HEK293 (cell line): Measurements from ENCODE around the gene NEO1.
A peak's percentile ranks its signal among the peaks of the same experiment; 100 is the strongest.

Experiments
- CTCF ChIA-PET: fragments of 350-600 bp; formaldehyde crosslinking; extraction: SDS; loops from one replicate; lab custom pipeline; 2021; ENCODE audit warnings: antibody characterized with exemption; lab: Yijun Ruan, JAX
- POLR2A ChIA-PET: fragments of 300-600 bp; formaldehyde crosslinking; extraction: SDS; loops from one replicate; lab custom pipeline; 2020; ENCODE audit warnings: antibody characterized with exemption, inconsistent platforms; lab: Yijun Ruan, JAX
- H3K27ac ChIP-seq: fragments of 200-500 bp; sonication (Bioruptor generic); 2 replicates; pipeline ENCODE4 v1.5.1; 2014; ENCODE audit warnings: low read depth, low read length, control low read depth, inconsistent platforms; ENCODE audit errors: extremely low read depth
- H3K36me3 ChIP-seq, 2 experiments: fragments of 200-500 bp in 1 of 2; sonication (Bioruptor generic) in 1 of 2; 1 replicate in 1 of 2; 2 replicates in 1 of 2; pipeline ENCODE4 v1.5.1; 2014 to 2017; ENCODE audit warnings: inconsistent platforms in 2 of 2, low read length in 2 of 2; ENCODE audit not compliant: control insufficient read depth in 2 of 2, insufficient read depth in 1 of 2
- H3K4me1 ChIP-seq: fragments of 200-500 bp; sonication (Bioruptor generic); 2 replicates; pipeline ENCODE4 v1.5.1; 2014; ENCODE audit warnings: mild to moderate bottlenecking, low read length, inconsistent platforms; ENCODE audit not compliant: control insufficient read depth, insufficient read depth
- H3K4me3 ChIP-seq: 2 replicates; pipeline ENCODE4 v1.5.1; 2011; ENCODE audit warnings: low read depth, mild to moderate bottlenecking, control low read depth, low read length, moderate library complexity
- H3K9me3 ChIP-seq: fragments of 200-500 bp; sonication (Bioruptor generic); 2 replicates; pipeline ENCODE4 v1.5.1; 2014; ENCODE audit warnings: low read depth, low read length, inconsistent platforms; ENCODE audit not compliant: control insufficient read depth, insufficient read depth
- EGR2 ChIP-seq: fragments of 450-650 bp; formaldehyde crosslinking; IDR thresholded peaks from 2 replicates; pipeline ENCODE4 v1.5.1; 2016; ENCODE audit warnings: low read depth, missing biosample characterization, missing genetic modification characterization
- PBX3 ChIP-seq: sonication (generic); formaldehyde crosslinking; IDR thresholded peaks from 2 replicates; pipeline ENCODE4 v1.8.1; 2022; ENCODE audit warnings: mild to moderate bottlenecking, moderate library complexity, missing genetic modification reagents
- SCRT2 ChIP-seq: fragments of 450-650 bp; formaldehyde crosslinking; IDR thresholded peaks from 2 replicates; pipeline ENCODE4 v1.5.1; 2016; ENCODE audit warnings: missing biosample characterization, missing genetic modification characterization
- ZBTB48 ChIP-seq: fragments of 450-650 bp; formaldehyde crosslinking; IDR thresholded peaks from 2 replicates; pipeline ENCODE4 v1.5.1; 2016; ENCODE audit warnings: missing biosample characterization, missing genetic modification characterization
- ZEB2 ChIP-seq: fragments of 450-650 bp; formaldehyde crosslinking; IDR thresholded peaks from 2 replicates; pipeline ENCODE4 v1.5.1; 2016; ENCODE audit warnings: missing biosample characterization, missing genetic modification characterization
- ZFHX2 ChIP-seq: fragments of 450-650 bp; formaldehyde crosslinking; conservative IDR thresholded peaks from 2 replicates; pipeline ENCODE4 v1.5.1; 2016; ENCODE audit warnings: missing biosample characterization, missing genetic modification characterization
- ZNF121 ChIP-seq: fragments of 450-650 bp; formaldehyde crosslinking; IDR thresholded peaks from 2 replicates; pipeline ENCODE4 v1.5.1; 2016; ENCODE audit warnings: missing biosample characterization, missing genetic modification characterization
- ZNF280D ChIP-seq: fragments of 450-650 bp; formaldehyde crosslinking; IDR thresholded peaks from 2 replicates; pipeline ENCODE4 v1.5.1; 2016; ENCODE audit warnings: missing biosample characterization, missing genetic modification characterization
- ZNF302 ChIP-seq: fragments of 450-650 bp; formaldehyde crosslinking; IDR thresholded peaks from 2 replicates; pipeline ENCODE4 v1.5.1; 2016; ENCODE audit warnings: missing biosample characterization, missing genetic modification characterization, low read depth
- ZNF510 ChIP-seq: fragments of 450-650 bp; formaldehyde crosslinking; IDR thresholded peaks from 2 replicates; pipeline ENCODE4 v1.5.1; 2018; ENCODE audit warnings: mild to moderate bottlenecking, missing genetic modification characterization, missing biosample characterization; ENCODE audit not compliant: insufficient replicate concordance
- ZNF549 ChIP-seq: fragments of 450-650 bp; IDR thresholded peaks from 2 replicates; pipeline ENCODE4 v1.5.1; 2018; ENCODE audit warnings: missing biosample characterization, missing genetic modification characterization, mild to moderate bottlenecking, inconsistent platforms, moderate library complexity
- ZNF571 ChIP-seq: fragments of 450-650 bp; formaldehyde crosslinking; IDR thresholded peaks from 2 replicates; pipeline ENCODE4 v1.5.0; 2017; ENCODE audit warnings: missing biosample characterization, missing genetic modification characterization
- ZNF677 ChIP-seq: fragments of 450-650 bp; IDR thresholded peaks from 2 replicates; pipeline ENCODE4 v1.5.0; 2018; ENCODE audit warnings: missing biosample characterization, mild to moderate bottlenecking, missing genetic modification characterization, moderate library complexity
- ZNF837 ChIP-seq: fragments of 450-650 bp; formaldehyde crosslinking; IDR thresholded peaks from 2 replicates; pipeline ENCODE4 v1.5.1; 2016; ENCODE audit warnings: missing biosample characterization, missing genetic modification characterization
- ZSCAN30 ChIP-seq: fragments of 450-650 bp; IDR thresholded peaks from 2 replicates; pipeline ENCODE4 v1.5.1; 2018; ENCODE audit warnings: missing biosample characterization, mild to moderate bottlenecking, missing genetic modification characterization, moderate library complexity
- TF ChIP-seq, protein P1 (sequence below): fragments of 450-650 bp; formaldehyde crosslinking; IDR thresholded peaks from 2 replicates; pipeline ENCODE4 v1.5.1; 2017; ENCODE audit warnings: missing biosample characterization, missing genetic modification characterization
- TF ChIP-seq, protein P2 (sequence below): fragments of 450-650 bp; formaldehyde crosslinking; IDR thresholded peaks from 2 replicates; pipeline ENCODE4 v1.5.1; 2016; ENCODE audit warnings: missing biosample characterization, missing genetic modification characterization, low read depth
- TF ChIP-seq, protein P3 (sequence below): fragments of 450-650 bp; formaldehyde crosslinking; conservative IDR thresholded peaks from 2 replicates; pipeline ENCODE4 v1.5.1; 2016; ENCODE audit warnings: low read depth, missing biosample characterization, missing genetic modification characterization

NEO1 gene

GRCh38 chr15:73340502-73341192 lies 288.4 kb downstream of the NEO1 start (continued):
- TF ChIP-seq PBX3 (CRISPR knock-in tag) (no peak), SCRT2 (tag by site-specific recombination) (peak; percentile 90), ZEB2 (tag by site-specific recombination) (no peak), ZSCAN30 (tag by site-specific recombination) (no peak), ZNF677 (no peak), ZNF837 (tag by site-specific recombination) (no peak), EGR2 (tag by site-specific recombination) (peak; percentile 67; the same call in 1 of the 2 replicates)
- TF ChIP-seq, protein P1, sequence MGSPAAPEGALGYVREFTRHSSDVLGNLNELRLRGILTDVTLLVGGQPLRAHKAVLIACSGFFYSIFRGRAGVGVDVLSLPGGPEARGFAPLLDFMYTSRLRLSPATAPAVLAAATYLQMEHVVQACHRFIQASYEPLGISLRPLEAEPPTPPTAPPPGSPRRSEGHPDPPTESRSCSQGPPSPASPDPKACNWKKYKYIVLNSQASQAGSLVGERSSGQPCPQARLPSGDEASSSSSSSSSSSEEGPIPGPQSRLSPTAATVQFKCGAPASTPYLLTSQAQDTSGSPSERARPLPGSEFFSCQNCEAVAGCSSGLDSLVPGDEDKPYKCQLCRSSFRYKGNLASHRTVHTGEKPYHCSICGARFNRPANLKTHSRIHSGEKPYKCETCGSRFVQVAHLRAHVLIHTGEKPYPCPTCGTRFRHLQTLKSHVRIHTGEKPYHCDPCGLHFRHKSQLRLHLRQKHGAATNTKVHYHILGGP (tag by site-specific recombination): no peak

- no peak overlapping the region for H3K4me3 ChIP-seq
- ChIA-PET POLR2A (no interaction called here), CTCF (no interaction called here)
- no peaks in the 10 kb centered on the region for H3K9me3 ChIP-seq
- H3K36me3 ChIP-seq: no peaks in the 10 kb centered on the region
- no peak overlapping the region for H3K27ac ChIP-seq
- H3K4me1 ChIP-seq: no peaks in the 10 kb centered on the region
- TF ChIP-seq, protein P2, sequence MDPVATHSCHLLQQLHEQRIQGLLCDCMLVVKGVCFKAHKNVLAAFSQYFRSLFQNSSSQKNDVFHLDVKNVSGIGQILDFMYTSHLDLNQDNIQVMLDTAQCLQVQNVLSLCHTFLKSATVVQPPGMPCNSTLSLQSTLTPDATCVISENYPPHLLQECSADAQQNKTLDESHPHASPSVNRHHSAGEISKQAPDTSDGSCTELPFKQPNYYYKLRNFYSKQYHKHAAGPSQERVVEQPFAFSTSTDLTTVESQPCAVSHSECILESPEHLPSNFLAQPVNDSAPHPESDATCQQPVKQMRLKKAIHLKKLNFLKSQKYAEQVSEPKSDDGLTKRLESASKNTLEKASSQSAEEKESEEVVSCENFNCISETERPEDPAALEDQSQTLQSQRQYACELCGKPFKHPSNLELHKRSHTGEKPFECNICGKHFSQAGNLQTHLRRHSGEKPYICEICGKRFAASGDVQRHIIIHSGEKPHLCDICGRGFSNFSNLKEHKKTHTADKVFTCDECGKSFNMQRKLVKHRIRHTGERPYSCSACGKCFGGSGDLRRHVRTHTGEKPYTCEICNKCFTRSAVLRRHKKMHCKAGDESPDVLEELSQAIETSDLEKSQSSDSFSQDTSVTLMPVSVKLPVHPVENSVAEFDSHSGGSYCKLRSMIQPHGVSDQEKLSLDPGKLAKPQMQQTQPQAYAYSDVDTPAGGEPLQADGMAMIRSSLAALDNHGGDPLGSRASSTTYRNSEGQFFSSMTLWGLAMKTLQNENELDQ (tag by site-specific recombination): no peak
- TF ChIP-seq ZFHX2 (tag by site-specific recombination): peak; percentile 82
- peak; percentile 84 for TF ChIP-seq EGR2 (tag by site-specific recombination)
Measured at GRCh38 chr15:73341886-73342600, 289.8 kb downstream of the NEO1 start.

GRCh38 chr15:73344056-73344455 lies 291.8 kb downstream of the NEO1 start:
- no peaks in the 10 kb centered on the region for H3K9me3 ChIP-seq
- no peak overlapping the region for H3K4me3 ChIP-seq
- CTCF ChIA-PET: interaction anchor here (0.6 to 1.7 kb wide), 7 partner anchors 9 to 511 kb away, joined by 3 to 5 read pairs (median 3); no protein-coding TSS in a partner anchor
- TF ChIP-seq, protein P3, sequence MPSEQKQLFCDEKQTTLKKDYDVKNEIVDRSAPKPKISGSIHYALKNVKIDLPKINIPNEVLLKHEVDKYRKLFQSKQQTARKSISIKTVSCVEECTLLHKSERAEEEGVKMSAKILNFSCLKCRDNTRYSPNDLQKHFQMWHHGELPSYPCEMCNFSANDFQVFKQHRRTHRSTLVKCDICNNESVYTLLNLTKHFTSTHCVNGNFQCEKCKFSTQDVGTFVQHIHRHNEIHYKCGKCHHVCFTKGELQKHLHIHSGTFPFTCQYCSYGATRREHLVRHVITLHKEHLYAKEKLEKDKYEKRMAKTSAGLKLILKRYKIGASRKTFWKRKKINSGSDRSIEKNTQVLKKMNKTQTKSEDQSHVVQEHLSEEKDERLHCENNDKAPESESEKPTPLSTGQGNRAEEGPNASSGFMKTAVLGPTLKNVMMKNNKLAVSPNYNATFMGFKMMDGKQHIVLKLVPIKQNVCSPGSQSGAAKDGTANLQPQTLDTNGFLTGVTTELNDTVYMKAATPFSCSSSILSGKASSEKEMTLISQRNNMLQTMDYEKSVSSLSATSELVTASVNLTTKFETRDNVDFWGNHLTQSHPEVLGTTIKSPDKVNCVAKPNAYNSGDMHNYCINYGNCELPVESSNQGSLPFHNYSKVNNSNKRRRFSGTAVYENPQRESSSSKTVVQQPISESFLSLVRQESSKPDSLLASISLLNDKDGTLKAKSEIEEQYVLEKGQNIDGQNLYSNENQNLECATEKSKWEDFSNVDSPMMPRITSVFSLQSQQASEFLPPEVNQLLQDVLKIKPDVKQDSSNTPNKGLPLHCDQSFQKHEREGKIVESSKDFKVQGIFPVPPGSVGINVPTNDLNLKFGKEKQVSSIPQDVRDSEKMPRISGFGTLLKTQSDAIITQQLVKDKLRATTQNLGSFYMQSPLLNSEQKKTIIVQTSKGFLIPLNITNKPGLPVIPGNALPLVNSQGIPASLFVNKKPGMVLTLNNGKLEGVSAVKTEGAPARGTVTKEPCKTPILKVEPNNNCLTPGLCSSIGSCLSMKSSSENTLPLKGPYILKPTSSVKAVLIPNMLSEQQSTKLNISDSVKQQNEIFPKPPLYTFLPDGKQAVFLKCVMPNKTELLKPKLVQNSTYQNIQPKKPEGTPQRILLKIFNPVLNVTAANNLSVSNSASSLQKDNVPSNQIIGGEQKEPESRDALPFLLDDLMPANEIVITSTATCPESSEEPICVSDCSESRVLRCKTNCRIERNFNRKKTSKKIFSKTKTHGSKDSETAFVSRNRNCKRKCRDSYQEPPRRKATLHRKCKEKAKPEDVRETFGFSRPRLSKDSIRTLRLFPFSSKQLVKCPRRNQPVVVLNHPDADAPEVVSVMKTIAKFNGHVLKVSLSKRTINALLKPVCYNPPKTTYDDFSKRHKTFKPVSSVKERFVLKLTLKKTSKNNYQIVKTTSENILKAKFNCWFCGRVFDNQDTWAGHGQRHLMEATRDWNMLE (tag by site-specific recombination): no peak
- TF ChIP-seq ZNF280D (tag by site-specific recombination) (no peak), ZNF302 (tag by site-specific recombination) (no peak), ZBTB48 (tag by site-specific recombination) (no peak), ZNF571 (no peak), ZNF549 (no peak), ZNF121 (tag by site-specific recombination) (no peak), ZNF510 (no peak)

More at GRCh38 chr15:73344056-73344455, 291.8 kb downstream of the NEO1 start:
- no peaks in the 10 kb centered on the region for H3K4me1 ChIP-seq
- no peak overlapping the region for H3K27ac ChIP-seq
- H3K36me3 ChIP-seq: no peaks in the 10 kb centered on the region
- POLR2A ChIA-PET: interaction anchor here (0.6 kb wide), 1 partner anchor 20 kb away, joined by 5 read pairs; no protein-coding TSS in a partner anchor
